RWPE1 (cell line): ENCODE data around the gene FOXP1.

Source experiments
- CTCF ChIA-PET: fragments of 350-600 bp; sonication (Branson Sonifier 250); formaldehyde crosslinking; extraction: SDS; loops from one replicate; lab custom pipeline; 2021; lab: Yijun Ruan, JAX
- POLR2A ChIA-PET: fragments of 400-600 bp; formaldehyde crosslinking; extraction: SDS; loops from one replicate; lab custom pipeline; 2020; ENCODE audit warnings: antibody characterized with exemption; ENCODE audit not compliant: low non-redundant PET; lab: Yijun Ruan, JAX
- DNase-seq: peaks from one replicate; pipeline ENCODE4 v3.0.0; 2012; ENCODE audit warnings: low spot score
- H3K27ac ChIP-seq: fragments of 450-650 bp; 2 replicates; pipeline ENCODE4 v1.5.1; 2017
- TF ChIP-seq, protein P1 (sequence below): fragments of 450-650 bp; conservative IDR thresholded peaks from 2 replicates; pipeline ENCODE4 v1.5.1; 2017; ENCODE audit warnings: low read depth, mild to moderate bottlenecking

Gene FOXP1

GRCh38 chr3:71416876-71417275 is 166.7 kb downstream of the FOXP1 start:
- no peak overlapping the region for H3K27ac ChIP-seq
- TF ChIP-seq, protein P1, sequence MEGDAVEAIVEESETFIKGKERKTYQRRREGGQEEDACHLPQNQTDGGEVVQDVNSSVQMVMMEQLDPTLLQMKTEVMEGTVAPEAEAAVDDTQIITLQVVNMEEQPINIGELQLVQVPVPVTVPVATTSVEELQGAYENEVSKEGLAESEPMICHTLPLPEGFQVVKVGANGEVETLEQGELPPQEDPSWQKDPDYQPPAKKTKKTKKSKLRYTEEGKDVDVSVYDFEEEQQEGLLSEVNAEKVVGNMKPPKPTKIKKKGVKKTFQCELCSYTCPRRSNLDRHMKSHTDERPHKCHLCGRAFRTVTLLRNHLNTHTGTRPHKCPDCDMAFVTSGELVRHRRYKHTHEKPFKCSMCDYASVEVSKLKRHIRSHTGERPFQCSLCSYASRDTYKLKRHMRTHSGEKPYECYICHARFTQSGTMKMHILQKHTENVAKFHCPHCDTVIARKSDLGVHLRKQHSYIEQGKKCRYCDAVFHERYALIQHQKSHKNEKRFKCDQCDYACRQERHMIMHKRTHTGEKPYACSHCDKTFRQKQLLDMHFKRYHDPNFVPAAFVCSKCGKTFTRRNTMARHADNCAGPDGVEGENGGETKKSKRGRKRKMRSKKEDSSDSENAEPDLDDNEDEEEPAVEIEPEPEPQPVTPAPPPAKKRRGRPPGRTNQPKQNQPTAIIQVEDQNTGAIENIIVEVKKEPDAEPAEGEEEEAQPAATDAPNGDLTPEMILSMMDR: no peak
- ChIA-PET POLR2A (no interaction called here), CTCF (interaction anchor here (0.6 kb wide), 1 partner anchor 86 kb away, joined by 8 read pairs; no protein-coding TSS in a partner anchor)
- DNase-seq: no peak

DNA sequence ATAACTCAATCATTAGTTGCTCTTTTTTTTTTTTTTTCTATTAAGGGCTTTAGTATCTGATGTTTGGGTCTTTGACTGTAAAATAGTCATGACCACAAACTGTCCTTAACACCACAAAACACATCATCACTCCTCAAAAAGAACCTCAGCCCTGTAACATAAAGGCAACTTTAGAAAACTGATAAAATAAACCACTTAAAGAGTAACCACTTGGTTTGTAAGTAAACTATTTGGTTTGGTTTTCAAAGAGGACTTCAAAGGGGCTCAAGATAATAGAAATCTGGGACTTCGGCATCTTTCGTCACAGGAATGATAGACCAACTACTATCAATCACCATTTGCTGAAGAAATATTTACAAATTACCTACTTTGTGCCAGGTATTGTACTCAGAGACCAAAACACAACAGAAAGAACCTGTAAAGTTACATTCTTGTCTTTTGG is 167.8 kb downstream of the FOXP1 start:
- no peak overlapping the region for H3K27ac ChIP-seq
- ChIA-PET POLR2A (no interaction called here), CTCF (no interaction called here)
- TF ChIP-seq, protein P1: no peak
- DNase-seq: no peak

- H3K27ac ChIP-seq: peak overlapping the region; percentile 65
- POLR2A ChIA-PET: no interaction called here
- DNase-seq: no peak
- CTCF ChIA-PET: interaction anchor here (0.6 kb wide), 1 partner anchor 229 kb away, joined by 3 read pairs; no protein-coding TSS in a partner anchor
- TF ChIP-seq, protein P1: no peak
Observed at GRCh38 chr3:71414189-71414927, 169.2 kb downstream of the FOXP1 start.

DNA sequence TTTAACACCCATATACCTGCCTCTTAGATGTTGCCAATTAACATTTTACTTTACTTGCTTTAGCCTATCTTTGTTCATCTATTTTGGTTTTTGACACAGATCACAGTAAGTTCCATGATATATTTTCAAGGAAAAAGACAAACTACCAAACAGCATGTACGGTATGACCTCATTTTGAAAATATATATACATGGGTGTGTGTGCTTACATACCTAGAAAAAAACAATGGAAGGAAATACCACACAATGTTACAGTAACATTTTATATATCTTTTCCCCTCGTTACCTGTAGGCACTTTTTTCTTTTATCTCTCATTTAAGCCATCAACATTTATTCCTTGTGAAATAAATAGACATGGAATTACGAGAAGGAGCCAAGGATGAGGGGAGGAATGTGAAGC is 170.0 kb downstream of the FOXP1 start:
- CTCF ChIA-PET: no interaction called here
- POLR2A ChIA-PET: no interaction called here
- TF ChIP-seq, protein P1: no peak
- DNase-seq: no peak
- H3K27ac ChIP-seq: peak overlapping the region; percentile 65

GRCh38 chr3:71409352-71409751 is 174.2 kb downstream of the FOXP1 start:
- POLR2A ChIA-PET: no interaction called here

GRCh38 chr3:71408903-71409302 is 174.6 kb downstream of the FOXP1 start:
- no peak for DNase-seq
- ChIA-PET POLR2A (no interaction called here), CTCF (no interaction called here)
- no peak overlapping the region for H3K27ac ChIP-seq
- TF ChIP-seq, protein P1: no peak

More at GRCh38 chr3:71409352-71409751, 174.2 kb downstream of the FOXP1 start:
- CTCF ChIA-PET: no interaction called here
- no peak overlapping the region for H3K27ac ChIP-seq
- DNase-seq: no peak
- TF ChIP-seq, protein P1: no peak
